IMR-90 (cell line): ENCODE results near the gene UVSSA. TPM values are rescaled to one million over a fixed set of nuclear protein-coding genes. Genes with fewer than 3 reads are reported as not detected.

Experiments used
- ATAC-seq: fragments of 200-7000 bp; cut with Tn5 transposase; 2 replicates; pipeline ENCODE4 v1.9.1; 2020; ENCODE audit warnings: low read depth, mild to moderate bottlenecking, moderate library complexity
- BruUV-seq: library from RNA; stranded (reverse); fragments of 400-500 nt; replicated peaks from 2 replicates; lab custom pipeline; 2021; lab: Mats Ljungman, UMichigan
- CTCF ChIA-PET: fragments of 300-600 bp; formaldehyde crosslinking; extraction: SDS; loops from one replicate; lab custom pipeline; 2021; ENCODE audit warnings: antibody characterized with exemption; lab: Yijun Ruan, JAX
- POLR2A ChIA-PET: fragments of 300-600 bp; sonication (Branson Sonifier 250); formaldehyde crosslinking; loops from one replicate; lab custom pipeline; 2022; ENCODE audit warnings: antibody characterized with exemption; ENCODE audit not compliant: unreplicated experiment; lab: Charles Lee
- DNase-seq: peaks from one replicate; pipeline ENCODE4 v3.0.0; 2013
- H2AFZ ChIP-seq: replicated peaks from 2 replicates; pipeline ENCODE3; 2013; ENCODE audit warnings: low read length, mild to moderate bottlenecking; ENCODE audit not compliant: poor library complexity
- H2AK5ac ChIP-seq: 2 replicates; pipeline ENCODE4 v1.6.1; 2013; ENCODE audit warnings: low read depth, low read length, inconsistent platforms
- H2AK9ac ChIP-seq: replicated peaks from 2 replicates; pipeline ENCODE3; 2013; ENCODE audit warnings: mild to moderate bottlenecking, low read depth, low read length, moderate library complexity; ENCODE audit not compliant: poor library complexity
- H2BK120ac ChIP-seq: 2 replicates; pipeline ENCODE4 v1.6.1; 2013; ENCODE audit warnings: low read depth, low read length, inconsistent platforms
- H2BK15ac ChIP-seq: 3 replicates; pipeline ENCODE4 v1.6.1; 2013; ENCODE audit warnings: low read depth, low read length, inconsistent platforms
- H2BK20ac ChIP-seq: 2 replicates; pipeline ENCODE4 v1.6.1; 2013; ENCODE audit warnings: low read depth, mild to moderate bottlenecking, inconsistent platforms, low read length, moderate library complexity
- H2BK5ac ChIP-seq: 2 replicates; pipeline ENCODE4 v1.6.1; 2013; ENCODE audit warnings: mild to moderate bottlenecking, low read depth, low read length, inconsistent platforms; ENCODE audit not compliant: poor library complexity, severe bottlenecking
- H3K14ac ChIP-seq: replicated peaks from 2 replicates; pipeline ENCODE4 v1.6.1; 2013; ENCODE audit warnings: low read depth, low read length, inconsistent platforms
- H3K18ac ChIP-seq: 2 replicates; pipeline ENCODE4 v1.6.1; 2013; ENCODE audit warnings: low read depth, low read length, control low read depth
- H3K23ac ChIP-seq: 2 replicates; pipeline ENCODE4 v1.6.1; 2013; ENCODE audit warnings: low read depth, low read length, inconsistent platforms
- H3K27ac ChIP-seq: 2 replicates; pipeline ENCODE4 v1.5.1; 2013; ENCODE audit warnings: mild to moderate bottlenecking, control low read depth, low read length; ENCODE audit not compliant: insufficient read depth
- H3K27me3 ChIP-seq: 2 replicates; pipeline ENCODE4 v1.6.1; 2013; ENCODE audit warnings: low read length; ENCODE audit not compliant: control insufficient read depth, insufficient read depth
- H3K36me3 ChIP-seq: 2 replicates; pipeline ENCODE4 v1.6.1; 2013; ENCODE audit warnings: low read length, mixed read lengths; ENCODE audit not compliant: control insufficient read depth, insufficient read depth
- H3K4ac ChIP-seq: 2 replicates; pipeline ENCODE4 v1.6.1; 2013; ENCODE audit warnings: low read depth, low read length, inconsistent platforms
- H3K4me1 ChIP-seq: 2 replicates; pipeline ENCODE4 v1.6.1; 2013; ENCODE audit warnings: low read length, mixed read lengths; ENCODE audit not compliant: control insufficient read depth, insufficient read depth
- H3K4me2 ChIP-seq: 2 replicates; pipeline ENCODE4 v1.6.1; 2013; ENCODE audit warnings: low read depth, mild to moderate bottlenecking, control low read depth, low read length, moderate library complexity
- H3K4me3 ChIP-seq: 2 replicates; pipeline ENCODE4 v1.5.1; 2013; ENCODE audit warnings: low read depth, mild to moderate bottlenecking, control low read depth, low read length, moderate library complexity; ENCODE audit not compliant: insufficient read depth
- H3K56ac ChIP-seq: 2 replicates; pipeline ENCODE4 v1.6.1; 2013; ENCODE audit warnings: low read length, inconsistent platforms; ENCODE audit not compliant: insufficient read depth; ENCODE audit errors: extremely low read depth
- H3K79me1 ChIP-seq, 2 experiments: 2 replicates each; pipeline ENCODE4 v1.6.1; 2013; ENCODE audit warnings: low read length in 2 of 2, inconsistent platforms in 1 of 2, low read depth in 1 of 2
- H3K9ac ChIP-seq: 2 replicates; pipeline ENCODE4 v1.6.1; 2013; ENCODE audit warnings: low read depth, low read length, control low read depth
- H3K9me1 ChIP-seq: 2 replicates; pipeline ENCODE4 v1.6.1; 2013; ENCODE audit warnings: low read length, inconsistent platforms; ENCODE audit not compliant: insufficient read depth
- H3K9me3 ChIP-seq: 2 replicates; pipeline ENCODE4 v1.6.1; 2013; ENCODE audit warnings: low read length; ENCODE audit not compliant: control insufficient read depth, insufficient read depth
- H4K20me1 ChIP-seq: 2 replicates; pipeline ENCODE4 v1.6.1; 2013; ENCODE audit warnings: low read length, inconsistent platforms; ENCODE audit not compliant: insufficient read depth
- H4K5ac ChIP-seq: 2 replicates; pipeline ENCODE4 v1.6.1; 2013; ENCODE audit warnings: mild to moderate bottlenecking, low read depth, low read length, control low read depth
- H4K8ac ChIP-seq, 2 experiments: 2 replicates each; pipeline ENCODE4 v1.6.1; 2013; ENCODE audit warnings: low read depth in 2 of 2, low read length in 2 of 2, control low read depth in 1 of 2, inconsistent platforms in 1 of 2
- H4K91ac ChIP-seq: 2 replicates; pipeline ENCODE4 v1.6.1; 2013; ENCODE audit warnings: low read depth, low read length, inconsistent platforms; ENCODE audit not compliant: insufficient read depth
- CEBPB ChIP-seq: IDR thresholded peaks from 2 replicates; pipeline ENCODE4 v1.6.1; 2012; ENCODE audit warnings: low read depth, low read length, improper control_type of control experiment
- CHD1 ChIP-seq: IDR thresholded peaks from 2 replicates; pipeline ENCODE4 v1.6.1; 2012; ENCODE audit warnings: low read depth, low read length, improper control_type of control experiment
- FOS ChIP-seq: fragments of 150-350 bp; IDR thresholded peaks from 2 replicates; pipeline ENCODE4 v1.6.1; 2016; ENCODE audit warnings: low read depth, low read length
- MAFK ChIP-seq: IDR thresholded peaks from 2 replicates; pipeline ENCODE4 v1.6.1; 2012; ENCODE audit warnings: low read depth, low read length, improper control_type of control experiment
- MAZ ChIP-seq: IDR thresholded peaks from 2 replicates; pipeline ENCODE4 v1.6.1; 2012; ENCODE audit warnings: low read depth, mild to moderate bottlenecking, low read length, improper control_type of control experiment, moderate library complexity, borderline replicate concordance
- MXI1 ChIP-seq: IDR thresholded peaks from 2 replicates; pipeline ENCODE4 v1.6.1; 2012; ENCODE audit warnings: low read depth, mild to moderate bottlenecking, low read length, moderate library complexity, borderline replicate concordance
- NFE2L2 ChIP-seq: fragments of 150-350 bp; IDR thresholded peaks from 2 replicates; pipeline ENCODE4 v1.6.1; 2016; ENCODE audit warnings: low read depth, mild to moderate bottlenecking, low read length
- POLR2A ChIP-seq: IDR thresholded peaks from 2 replicates; pipeline ENCODE4 v1.6.1; 2012; ENCODE audit warnings: mild to moderate bottlenecking, low read depth, low read length
- RAD21 ChIP-seq: IDR thresholded peaks from 2 replicates; pipeline ENCODE4 v1.6.1; 2012; ENCODE audit warnings: low read length, improper control_type of control experiment
- RCOR1 ChIP-seq: IDR thresholded peaks from 2 replicates; pipeline ENCODE4 v1.6.1; 2012; ENCODE audit warnings: mild to moderate bottlenecking, low read length, improper control_type of control experiment; ENCODE audit not compliant: insufficient replicate concordance
- RFX5 ChIP-seq: IDR thresholded peaks from 2 replicates; pipeline ENCODE4 v1.8.0; 2012; ENCODE audit warnings: low read depth, mild to moderate bottlenecking, low read length, moderate library complexity
- SMC3 ChIP-seq: fragments of 150-350 bp; IDR thresholded peaks from 2 replicates; pipeline ENCODE4 v1.6.1; 2016; ENCODE audit warnings: low read depth, mild to moderate bottlenecking, antibody characterized with exemption, low read length, moderate library complexity
- WGBS, 2 experiments: methylation state at CpG; one replicate each; pipeline versions ENCODE4 v1.1.5 to v1.1.7; 2013; ENCODE audit warnings: missing lambda C conversion rate in 2 of 2; ENCODE audit not compliant: insufficient read length in 1 of 2; ENCODE audit errors: extremely low coverage in 2 of 2; 5-methylcytosine and 5-hydroxymethylcytosine counted together
- dilution Hi-C: fragments of 300-500 bp; cut with HindIII; formaldehyde crosslinking; loops from one replicate; pipeline ENCODE4 v1.14.3; 2018; ENCODE audit warnings: low sequenced_read_pairs; ENCODE audit not compliant: unreplicated experiment
- in situ Hi-C: fragments of 300-500 bp; cut with MboI; formaldehyde crosslinking; loops from 3 replicates; pipeline ENCODE4 v1.14.3; 2019; ENCODE audit warnings: low sequenced_read_pairs, inconsistent platforms, mixed read lengths
- intact Hi-C: fragments of 100-400 bp; cut with micrococcal nuclease; formaldehyde crosslinking; loops from 2 replicates; pipeline ENCODE4 v1.10.0; 2022
- polyA plus RNA-seq, 3 experiments: library from polyadenylated mRNA; depleted of rRNA; stranded (reverse); fragments of >200 nt; gene quantifications; 2 replicates each; pipeline ENCODE4 v1.2.3, GENCODE V29; 2012; ENCODE audit warnings: low replicate concordance in 1 of 3
- total RNA-seq: library from RNA; depleted of rRNA; stranded (reverse); fragments of >200 nt; gene quantifications from 2 replicates; pipeline ENCODE4 v1.2.3, GENCODE V29; 2012
- TF ChIP-seq, protein P1 (sequence below): fragments of 150-350 bp; IDR thresholded peaks from 2 replicates; pipeline ENCODE4 v1.6.1; 2016; ENCODE audit warnings: low read depth, mild to moderate bottlenecking, low read length, moderate library complexity, borderline replicate concordance
- TF ChIP-seq, protein P2 (sequence below): conservative IDR thresholded peaks from 2 replicates; pipeline ENCODE4 v1.5.1; 2012; ENCODE audit warnings: mild to moderate bottlenecking, low read depth, low read length, improper control_type of control experiment
- TF ChIP-seq, protein P3 (sequence below): fragments of 150-350 bp; IDR thresholded peaks from 2 replicates; pipeline ENCODE4 v1.6.1; 2017; ENCODE audit warnings: mild to moderate bottlenecking, antibody characterized with exemption, low read length, low read depth

Gene UVSSA
- total and polyA plus RNA-seq, 2 of the 4 experiments (the other 2 are of a cell fraction): 1.4 to 8.4 TPM

- Histone ChIP-seq H4K5ac (no peak overlapping the region), H2BK5ac (no peak overlapping the region), H3K4ac (no peak overlapping the region), H2AFZ (no peak overlapping the region), H3K9ac (no peak overlapping the region), H2BK20ac (no peak overlapping the region), H3K79me1 (no peaks in the 10 kb centered on the region), H3K9me3 (peaks cover 23% of the 10 kb centered on the region), H3K4me2 (no peak overlapping the region), H3K23ac (no peak overlapping the region), H2AK9ac (no peak overlapping the region), H3K14ac (no peak overlapping the region), H3K36me3 (peaks cover 4% of the 10 kb centered on the region), H2BK15ac (no peak overlapping the region), H4K91ac (no peak overlapping the region), H4K8ac (no peak overlapping the region), H3K9me1 (no peaks in the 10 kb centered on the region), H3K56ac (no peak overlapping the region), H3K18ac (no peak overlapping the region), H3K4me1 (no peaks in the 10 kb centered on the region), H3K27ac (no peak overlapping the region), H4K20me1 (no peaks in the 10 kb centered on the region), H3K27me3 (peaks cover 45% of the 10 kb centered on the region), H3K4me3 (no peak overlapping the region), H2AK5ac (no peak overlapping the region), H2BK120ac (no peak overlapping the region)
- CTCF ChIA-PET: no interaction called here
- in situ Hi-C loops (no loop called here), dilution Hi-C loops (no loop called here), intact Hi-C loops (no loop called here)
- TF ChIP-seq, protein P1, sequence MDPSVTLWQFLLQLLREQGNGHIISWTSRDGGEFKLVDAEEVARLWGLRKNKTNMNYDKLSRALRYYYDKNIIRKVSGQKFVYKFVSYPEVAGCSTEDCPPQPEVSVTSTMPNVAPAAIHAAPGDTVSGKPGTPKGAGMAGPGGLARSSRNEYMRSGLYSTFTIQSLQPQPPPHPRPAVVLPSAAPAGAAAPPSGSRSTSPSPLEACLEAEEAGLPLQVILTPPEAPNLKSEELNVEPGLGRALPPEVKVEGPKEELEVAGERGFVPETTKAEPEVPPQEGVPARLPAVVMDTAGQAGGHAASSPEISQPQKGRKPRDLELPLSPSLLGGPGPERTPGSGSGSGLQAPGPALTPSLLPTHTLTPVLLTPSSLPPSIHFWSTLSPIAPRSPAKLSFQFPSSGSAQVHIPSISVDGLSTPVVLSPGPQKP: no peak
- TF ChIP-seq MAZ (no peak), RFX5 (no peak), RAD21 (no peak), MXI1 (no peak), CHD1 (no peak), CEBPB (no peak), FOS (no peak), MAFK (no peak), POLR2A (no peak), NFE2L2 (no peak), SMC3 (no peak), RCOR1 (no peak)
- TF ChIP-seq, protein P2, sequence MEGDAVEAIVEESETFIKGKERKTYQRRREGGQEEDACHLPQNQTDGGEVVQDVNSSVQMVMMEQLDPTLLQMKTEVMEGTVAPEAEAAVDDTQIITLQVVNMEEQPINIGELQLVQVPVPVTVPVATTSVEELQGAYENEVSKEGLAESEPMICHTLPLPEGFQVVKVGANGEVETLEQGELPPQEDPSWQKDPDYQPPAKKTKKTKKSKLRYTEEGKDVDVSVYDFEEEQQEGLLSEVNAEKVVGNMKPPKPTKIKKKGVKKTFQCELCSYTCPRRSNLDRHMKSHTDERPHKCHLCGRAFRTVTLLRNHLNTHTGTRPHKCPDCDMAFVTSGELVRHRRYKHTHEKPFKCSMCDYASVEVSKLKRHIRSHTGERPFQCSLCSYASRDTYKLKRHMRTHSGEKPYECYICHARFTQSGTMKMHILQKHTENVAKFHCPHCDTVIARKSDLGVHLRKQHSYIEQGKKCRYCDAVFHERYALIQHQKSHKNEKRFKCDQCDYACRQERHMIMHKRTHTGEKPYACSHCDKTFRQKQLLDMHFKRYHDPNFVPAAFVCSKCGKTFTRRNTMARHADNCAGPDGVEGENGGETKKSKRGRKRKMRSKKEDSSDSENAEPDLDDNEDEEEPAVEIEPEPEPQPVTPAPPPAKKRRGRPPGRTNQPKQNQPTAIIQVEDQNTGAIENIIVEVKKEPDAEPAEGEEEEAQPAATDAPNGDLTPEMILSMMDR: no peak
- TF ChIP-seq, protein P3, sequence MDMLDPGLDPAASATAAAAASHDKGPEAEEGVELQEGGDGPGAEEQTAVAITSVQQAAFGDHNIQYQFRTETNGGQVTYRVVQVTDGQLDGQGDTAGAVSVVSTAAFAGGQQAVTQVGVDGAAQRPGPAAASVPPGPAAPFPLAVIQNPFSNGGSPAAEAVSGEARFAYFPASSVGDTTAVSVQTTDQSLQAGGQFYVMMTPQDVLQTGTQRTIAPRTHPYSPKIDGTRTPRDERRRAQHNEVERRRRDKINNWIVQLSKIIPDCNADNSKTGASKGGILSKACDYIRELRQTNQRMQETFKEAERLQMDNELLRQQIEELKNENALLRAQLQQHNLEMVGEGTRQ: no peak
- BruUV-seq: no TSS peak
- POLR2A ChIA-PET: no interaction called here
- 85% methylated on average over 5 of the region's 15 CpGs; no CpG with 5 or more reads in 1 of the 2 experiments for whole genome bisulfite sequencing, 2 experiments
- ATAC-seq (no peak), DNase-seq (no peak)
Observed at GRCh38 chr4:1399508-1400190, 52.6 kb downstream of the UVSSA start.
